Nephron progenitor cell (in vitro differentiated cells): Measurements from ENCODE around the gene RND1.
A peak's percentile ranks its signal among the peaks of the same experiment; 100 is the strongest.

Source experiments
- DNase-seq: peaks from one replicate; pipeline ENCODE4 v3.0.0; 2021
- H3K27ac Mint-ChIP-seq: 2 replicates; pipeline ENCODE4 v1.8.0; 2021; ENCODE audit warnings: mild to moderate bottlenecking, moderate library complexity, mixed read lengths
- H3K27me3 Mint-ChIP-seq: 2 replicates; pipeline ENCODE4 v1.8.0; 2021; ENCODE audit warnings: mild to moderate bottlenecking, low read depth, mixed read lengths; ENCODE audit not compliant: poor library complexity
- H3K36me3 Mint-ChIP-seq: 2 replicates; pipeline ENCODE4 v1.8.0; 2021; ENCODE audit warnings: low read depth, mixed read lengths
- H3K4me1 Mint-ChIP-seq: 2 replicates; pipeline ENCODE4 v1.8.0; 2021; ENCODE audit warnings: mixed read lengths
- H3K4me3 Mint-ChIP-seq: 2 replicates; pipeline ENCODE4 v1.8.0; 2021; ENCODE audit warnings: mild to moderate bottlenecking, moderate library complexity, mixed read lengths
- H3K9me3 Mint-ChIP-seq: 2 replicates; pipeline ENCODE4 v1.8.0; 2021; ENCODE audit warnings: mild to moderate bottlenecking, moderate library complexity, mixed read lengths
- CTCF ChIP-seq: fragments of 200-600 bp; sonication (generic); IDR thresholded peaks from 2 replicates; pipeline ENCODE4 v1.5.0; 2021; ENCODE audit warnings: antibody characterized with exemption

Gene RND1

GRCh38 chr12:48813465-48814261, 52.0 kb downstream of the RND1 start:
- Mint-ChIP-seq H3K36me3 (no peaks in the 10 kb centered on the region), H3K9me3 (no peaks in the 10 kb centered on the region), H3K27me3 (peaks cover 23% of the 10 kb centered on the region), H3K4me3 (peak overlapping the region; percentile 89), H3K4me1 (peaks cover 85% of the 10 kb centered on the region), H3K27ac (peak overlapping the region; percentile 75)
- no peak for TF ChIP-seq CTCF
- DNase-seq, result peak; percentile 39

GRCh38 chr12:48812389-48812788, 53.3 kb downstream of the RND1 start:
- TF ChIP-seq CTCF, result no peak
- peak overlapping the region; percentile 68 for H3K4me3 Mint-ChIP-seq
- no peaks in the 10 kb centered on the region for H3K36me3 Mint-ChIP-seq
- H3K4me1 Mint-ChIP-seq, result peaks cover 82% of the 10 kb centered on the region
- no peak for DNase-seq
- no peak overlapping the region for H3K27ac Mint-ChIP-seq
- peaks cover 19% of the 10 kb centered on the region for H3K27me3 Mint-ChIP-seq
- H3K9me3 Mint-ChIP-seq, result no peaks in the 10 kb centered on the region

GRCh38 chr12:48811437-48812090, 54.1 kb downstream of the RND1 start:
- Mint-ChIP-seq H3K27ac (peak overlapping the region; percentile 97), H3K36me3 (no peaks in the 10 kb centered on the region), H3K9me3 (no peaks in the 10 kb centered on the region), H3K4me1 (peaks cover 77% of the 10 kb centered on the region), H3K27me3 (peaks cover 11% of the 10 kb centered on the region), H3K4me3 (peak overlapping the region; percentile 66)
- no peak for TF ChIP-seq CTCF
- no peak for DNase-seq

- peaks cover 73% of the 10 kb centered on the region for H3K4me1 Mint-ChIP-seq
- H3K27ac Mint-ChIP-seq, result peak overlapping the region; percentile 97
- peak overlapping the region; percentile 66 for H3K4me3 Mint-ChIP-seq
- no peak for DNase-seq
- no peaks in the 10 kb centered on the region for H3K36me3 Mint-ChIP-seq
- peaks cover 5% of the 10 kb centered on the region for H3K27me3 Mint-ChIP-seq
- no peaks in the 10 kb centered on the region for H3K9me3 Mint-ChIP-seq
- no peak for TF ChIP-seq CTCF
Measured at GRCh38 chr12:48810903-48811431, 54.7 kb downstream of the RND1 start.

GRCh38 chr12:48807981-48808380, 57.7 kb downstream of the RND1 start:
- DNase-seq, result no peak
- Mint-ChIP-seq H3K4me3 (no peak overlapping the region), H3K27me3 (peaks cover 1% of the 10 kb centered on the region), H3K4me1 (peaks cover 51% of the 10 kb centered on the region), H3K36me3 (no peaks in the 10 kb centered on the region), H3K9me3 (no peaks in the 10 kb centered on the region), H3K27ac (no peak overlapping the region)
- TF ChIP-seq CTCF, result no peak
